Measurements from ENCODE around the gene TSPAN11. TPM values are rescaled to one million over a fixed set of nuclear protein-coding genes. Genes with fewer than 3 reads are reported as not detected.

Gene TSPAN11
- total RNA-seq, 1 donor from 2014 or later: 2.2 TPM

DNA sequence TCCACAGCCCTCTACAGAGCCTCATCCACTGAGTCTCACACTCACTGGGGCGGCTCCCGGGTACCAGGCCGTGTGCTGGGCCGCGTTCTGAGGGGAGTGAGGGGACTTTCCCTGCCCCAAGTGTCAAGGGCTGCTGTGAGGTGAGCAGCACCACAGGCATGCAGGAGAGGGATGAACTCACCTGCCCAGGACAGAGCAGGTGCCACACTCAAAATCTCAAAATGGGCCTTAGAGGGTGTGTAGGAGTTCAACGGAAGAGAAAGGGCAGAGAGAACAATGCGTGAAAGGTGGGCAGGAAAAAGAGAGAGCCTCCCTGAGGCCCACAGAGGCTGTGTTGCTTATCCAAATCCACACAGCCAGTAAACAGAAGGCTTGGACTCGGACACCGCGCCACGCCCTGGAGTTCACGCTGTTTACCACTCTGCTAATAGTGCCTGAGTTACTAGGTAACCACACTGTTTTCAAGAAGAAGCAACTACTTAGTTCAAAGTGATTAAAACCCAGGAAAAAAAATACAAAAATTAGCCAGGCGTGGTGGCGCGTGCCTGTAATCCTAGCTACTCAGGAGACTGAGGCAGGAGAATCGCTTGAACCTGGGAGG lies 32.7 kb downstream of the TSPAN11 start:
- DNase-seq (ENCODE audit: low read depth, low spot score): no peak

GRCh38 chr12:30959778-30960177 lies 33.2 kb downstream of the TSPAN11 start:
- no peak for DNase-seq (ENCODE audit: low read depth, low spot score)

GRCh38 chr12:30961030-30961429 lies 34.5 kb downstream of the TSPAN11 start:
- no peak for DNase-seq (ENCODE audit: low read depth, low spot score)

DNA sequence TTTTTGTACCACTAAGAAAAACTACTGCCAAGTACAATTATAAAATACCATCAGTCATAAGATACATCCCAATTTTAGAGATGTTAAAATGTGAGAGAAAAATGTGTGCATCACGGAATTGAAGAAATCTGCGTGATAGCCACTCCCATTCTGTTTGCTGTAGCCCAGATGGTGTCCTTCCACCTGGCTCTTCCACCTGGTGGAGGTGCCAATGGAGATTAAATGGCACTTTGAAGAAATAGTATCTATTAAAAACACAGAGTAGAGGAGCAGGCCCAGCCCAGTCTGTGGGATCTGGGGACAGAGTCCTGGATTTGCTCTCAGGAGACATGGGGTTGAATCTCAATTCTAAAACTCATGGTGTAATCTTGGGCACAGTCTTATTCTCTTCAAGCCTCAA lies 35.5 kb downstream of the TSPAN11 start:
- no peak for DNase-seq (ENCODE audit: low read depth, low spot score)

DNA sequence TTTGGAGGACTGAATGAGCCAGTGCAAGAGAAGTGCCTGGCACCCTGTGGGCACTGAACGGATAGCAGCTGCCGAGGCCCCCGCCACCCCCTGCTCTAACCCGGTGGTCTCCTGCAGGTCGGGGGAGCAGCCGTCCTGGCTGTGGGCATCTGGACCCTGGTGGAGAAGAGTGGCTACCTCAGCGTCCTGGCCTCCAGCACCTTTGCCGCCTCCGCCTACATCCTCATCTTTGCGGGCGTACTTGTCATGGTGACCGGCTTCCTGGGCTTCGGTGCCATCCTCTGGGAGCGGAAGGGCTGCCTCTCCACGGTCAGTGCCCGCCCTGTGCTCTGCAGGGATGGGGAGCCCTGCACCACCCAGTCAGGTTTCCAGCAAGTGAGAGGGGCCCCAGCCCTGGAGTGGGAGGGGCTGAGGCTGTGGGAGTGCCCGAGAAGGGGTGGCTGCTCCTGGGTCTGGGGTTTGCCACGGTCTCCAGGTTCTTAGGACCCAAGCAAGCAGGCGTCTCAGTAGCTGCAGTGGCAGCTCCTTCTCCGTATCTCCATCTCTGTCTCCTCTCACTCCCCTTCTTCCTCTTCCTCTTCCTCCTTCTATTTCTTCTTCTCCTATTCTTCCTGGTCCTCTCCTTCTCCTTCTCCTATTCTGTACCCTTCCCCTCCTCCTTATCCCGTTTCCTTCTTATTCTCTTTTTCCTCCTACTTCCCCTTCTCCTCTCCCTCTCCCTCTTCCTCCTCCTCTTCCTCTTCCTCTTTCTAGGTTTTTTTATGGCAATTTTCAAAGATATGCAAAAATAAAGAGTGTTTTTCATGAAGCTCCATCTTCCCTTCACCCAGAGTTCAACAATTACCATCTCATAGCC lies 37.4 kb downstream of the TSPAN11 start:
- no peak for DNase-seq (ENCODE audit: low read depth, low spot score)

- no peak for DNase-seq (ENCODE audit: low read depth, low spot score)
Measured at GRCh38 chr12:30964896-30965612, 38.5 kb downstream of the TSPAN11 start.

DNA sequence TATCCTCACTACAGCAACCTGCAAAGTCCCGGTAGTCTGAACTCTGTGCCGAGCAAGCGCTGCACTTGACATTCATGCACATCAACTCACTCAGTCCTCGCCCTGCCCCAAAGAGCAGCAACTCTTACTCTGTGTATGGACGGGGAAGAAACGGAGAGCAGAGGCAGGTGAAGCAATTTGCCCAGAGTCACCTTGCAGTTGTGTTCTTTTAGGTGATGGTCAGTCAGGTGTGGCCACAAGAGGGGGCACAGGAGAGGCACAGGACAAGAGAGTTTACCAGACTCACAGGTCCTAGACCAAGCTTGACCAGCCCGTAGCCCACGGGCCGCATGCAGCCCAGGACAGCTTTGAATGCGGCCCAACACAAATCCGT lies 39.1 kb downstream of the TSPAN11 start:
- no peak for DNase-seq (ENCODE audit: low read depth, low spot score)

DNA sequence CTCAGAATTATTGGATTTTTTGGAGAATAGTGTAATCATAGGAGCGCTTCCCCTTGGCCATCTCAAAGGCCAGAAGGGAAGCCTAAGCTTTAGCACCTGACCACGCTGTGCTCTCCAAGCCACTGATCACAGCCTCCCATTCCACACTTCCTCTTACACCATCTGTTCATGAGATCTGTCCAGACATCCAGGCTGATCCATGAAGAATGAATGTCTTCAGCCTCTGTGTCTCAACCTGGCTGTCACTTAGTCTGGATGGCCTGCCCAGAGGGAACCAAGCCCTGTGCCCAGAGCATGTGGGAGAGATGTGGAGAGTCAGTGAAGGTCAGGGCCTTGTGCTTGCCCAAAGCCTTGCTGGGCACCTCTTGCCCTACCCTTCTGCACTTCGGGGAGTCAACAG lies 40.5 kb downstream of the TSPAN11 start:
- no peak for DNase-seq (ENCODE audit: low read depth, low spot score)

DNA sequence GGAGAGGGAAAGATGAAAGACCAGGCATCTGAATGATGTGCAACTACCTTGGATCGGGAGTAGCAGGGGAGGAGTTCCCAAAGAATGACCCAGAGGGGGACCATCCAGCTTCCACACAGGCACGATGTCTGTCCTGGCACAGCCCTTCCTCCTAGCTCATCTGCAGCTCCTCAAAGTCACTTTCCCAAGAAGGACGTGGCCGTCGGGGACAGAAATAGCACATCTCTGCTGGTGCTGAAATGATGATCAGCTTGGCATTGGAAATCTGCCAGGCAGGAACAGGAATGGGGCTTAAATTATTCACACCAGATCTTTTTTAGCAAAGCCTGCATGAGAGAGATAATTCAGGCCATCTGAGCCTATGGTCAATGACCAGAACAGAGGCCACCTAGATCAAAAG lies 41.7 kb downstream of the TSPAN11 start:
- DNase-seq (ENCODE audit: low read depth, low spot score): no peak

DNA sequence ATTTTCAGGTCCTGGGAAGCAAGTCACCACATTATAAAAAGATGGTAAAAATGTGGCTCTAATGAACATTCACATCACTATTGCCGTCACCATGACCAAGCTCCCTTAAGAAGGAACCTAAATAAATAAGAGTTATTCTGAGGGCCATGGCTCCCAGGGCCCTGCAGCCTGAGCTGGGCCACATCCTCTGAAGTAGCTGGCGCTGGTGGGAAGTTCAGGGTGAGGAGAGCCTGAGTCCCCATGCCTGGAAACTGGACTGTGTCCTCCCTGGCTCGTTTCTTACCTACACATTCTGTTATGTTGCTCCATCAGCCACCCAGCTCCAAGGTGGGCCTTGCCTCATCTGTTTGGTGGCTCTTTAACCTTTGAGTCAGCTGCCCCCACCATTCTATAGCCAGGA lies 42.5 kb downstream of the TSPAN11 start:
- DNase-seq (ENCODE audit: low read depth, low spot score): no peak

DNA sequence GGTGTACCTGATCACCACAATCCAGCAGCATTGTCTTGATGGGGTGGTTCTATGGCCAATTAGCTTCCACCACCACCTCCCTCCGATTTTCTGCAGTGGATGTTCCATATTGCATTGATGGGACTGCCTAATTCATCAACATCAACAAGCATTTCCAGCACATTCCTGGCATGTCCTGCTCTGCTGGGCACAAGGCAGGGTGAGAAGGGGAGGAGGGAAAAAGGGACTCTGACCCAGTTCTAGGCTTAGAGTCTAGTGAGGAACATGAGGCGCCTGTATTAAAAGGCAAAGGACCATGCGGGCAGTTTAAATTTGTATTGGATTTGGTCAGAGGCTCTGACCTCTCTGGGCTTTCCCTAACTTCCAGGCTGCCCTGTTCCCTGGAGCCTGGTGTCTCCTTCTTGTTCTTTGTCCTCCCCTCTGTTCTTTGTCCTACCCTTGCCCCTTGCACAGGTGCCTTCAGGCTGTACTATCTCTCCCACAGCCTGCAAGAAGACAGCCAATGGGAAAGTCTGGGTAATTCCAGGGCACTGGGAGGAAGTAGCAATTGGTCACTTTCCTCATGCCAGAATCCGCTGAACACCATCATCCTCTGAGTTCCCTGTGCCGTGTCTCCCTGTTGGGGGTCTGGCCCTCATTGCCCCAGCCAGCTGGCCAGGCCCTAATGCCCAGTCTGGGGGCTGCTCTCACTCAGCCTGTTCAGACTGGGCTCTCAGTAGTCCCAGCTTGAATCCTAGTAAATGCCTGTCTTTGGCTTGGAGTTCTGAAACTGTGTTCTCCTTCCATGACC lies 43.3 kb downstream of the TSPAN11 start:
- DNase-seq (ENCODE audit: low read depth, low spot score): no peak

- no peak for DNase-seq (ENCODE audit: low read depth, low spot score)
Measured at GRCh38 chr12:30970559-30971197, 44.1 kb downstream of the TSPAN11 start.

DNA sequence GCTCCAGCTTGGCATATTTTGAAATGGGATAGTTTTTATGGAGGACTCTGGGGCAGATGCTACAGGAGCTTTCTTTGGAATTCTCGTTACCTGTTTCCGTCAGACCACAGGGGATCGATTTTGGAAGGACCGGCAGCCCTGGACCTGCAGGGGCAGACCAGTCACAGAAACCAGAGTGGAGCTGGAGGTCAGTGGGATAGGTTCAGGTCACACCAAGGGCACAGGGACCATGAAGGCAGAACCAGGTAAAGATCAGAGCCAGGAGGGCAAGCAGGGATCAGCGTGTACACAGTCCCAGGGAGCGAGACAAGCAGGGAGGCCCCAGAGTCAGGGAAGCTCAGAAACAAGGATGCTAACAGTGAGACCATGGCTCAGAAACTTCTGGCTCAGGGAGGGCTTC lies 45.5 kb downstream of the TSPAN11 start:
- no peak for DNase-seq (ENCODE audit: low read depth, low spot score)

GRCh38 chr12:30973175-30973574 lies 46.6 kb downstream of the TSPAN11 start:
- no peak for DNase-seq (ENCODE audit: low read depth, low spot score)

- DNase-seq (ENCODE audit: low read depth, low spot score): no peak
Measured at GRCh38 chr12:30973830-30974229, 47.3 kb downstream of the TSPAN11 start.

DNA sequence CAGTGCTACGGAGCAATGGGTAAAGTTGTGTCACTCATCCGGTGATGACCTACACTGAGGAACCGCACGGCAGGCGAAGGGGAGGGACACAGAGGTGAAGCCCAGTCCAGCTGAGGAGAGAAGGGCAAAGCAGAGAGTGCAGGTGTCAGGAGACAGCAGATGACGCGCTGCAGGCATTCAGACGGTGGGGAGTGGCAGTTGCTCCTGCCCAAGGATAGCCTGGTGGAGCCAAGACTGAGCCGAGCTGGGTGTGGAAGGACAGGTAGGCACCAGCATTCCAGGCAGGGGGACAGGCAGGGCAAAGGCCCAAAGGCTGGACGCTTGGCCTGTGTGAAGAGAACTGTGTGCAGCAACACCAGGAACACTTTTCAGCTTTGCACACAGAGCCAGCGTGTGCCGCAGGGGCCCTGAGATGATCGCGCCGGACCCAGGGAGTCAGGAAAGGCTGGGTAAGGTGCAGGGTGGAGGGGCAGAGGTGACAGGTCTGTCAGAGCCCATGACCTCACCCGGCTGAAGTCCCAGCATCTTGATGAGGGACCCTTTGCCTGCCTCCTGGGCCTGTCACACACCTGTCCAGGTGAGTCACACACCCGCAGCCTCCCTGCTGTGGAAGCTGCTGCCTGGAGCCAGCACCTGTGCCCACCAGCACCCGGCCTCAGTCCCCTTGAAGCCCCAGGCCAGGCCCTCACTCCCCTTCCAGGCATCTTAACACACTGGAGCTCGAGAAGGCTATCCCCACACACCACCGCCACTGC lies 48.4 kb downstream of the TSPAN11 start:
- no peak for DNase-seq (ENCODE audit: low read depth, low spot score)

DNA sequence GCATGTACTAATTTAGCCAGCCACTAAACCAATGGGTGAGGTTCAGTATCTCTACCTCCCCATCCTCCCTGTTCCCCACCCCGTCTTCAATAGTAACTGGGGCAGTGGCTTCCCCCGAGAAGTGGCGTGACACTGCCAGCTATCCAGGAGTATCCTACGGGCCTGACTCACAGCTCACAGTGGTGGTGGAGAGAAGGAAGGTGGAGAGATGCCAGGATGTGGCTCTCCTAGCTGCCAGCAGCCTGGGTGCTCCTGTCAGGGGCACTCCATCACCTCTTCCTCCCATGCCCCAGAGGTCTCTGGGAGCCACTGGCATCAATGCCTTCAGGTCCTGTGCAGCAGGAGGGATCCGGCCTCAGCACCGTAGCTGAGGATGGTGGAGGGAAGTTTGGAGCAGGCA lies 49.0 kb downstream of the TSPAN11 start:
- no peak for DNase-seq (ENCODE audit: low read depth, low spot score)

- no peak for DNase-seq (ENCODE audit: low read depth, low spot score)
Measured at GRCh38 chr12:30976206-30976605, 49.7 kb downstream of the TSPAN11 start.

DNA sequence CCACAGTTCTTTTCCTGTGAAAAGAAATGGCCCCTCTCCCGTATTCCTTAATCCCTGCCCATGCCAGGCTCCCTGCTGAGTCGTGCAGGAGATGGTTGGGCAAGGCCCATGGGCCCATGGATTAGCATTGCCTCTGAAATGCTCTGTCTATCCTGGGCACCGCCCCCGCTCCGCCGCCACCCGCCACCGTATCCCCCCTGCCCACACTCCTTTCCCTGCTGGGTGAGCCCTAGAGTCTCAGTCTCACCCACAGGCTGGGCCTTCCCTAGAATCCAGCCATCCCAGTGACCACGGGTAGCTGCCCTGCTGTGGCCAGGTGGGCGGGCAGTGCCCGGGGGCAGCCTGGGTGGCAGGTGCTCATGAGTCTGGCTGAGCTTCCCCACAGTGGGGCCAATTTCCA lies 50.6 kb downstream of the TSPAN11 start:
- DNase-seq (ENCODE audit: low read depth, low spot score): no peak

- DNase-seq (ENCODE audit: low read depth, low spot score): no peak
Measured at GRCh38 chr12:30977537-30978349, 51.2 kb downstream of the TSPAN11 start.
